SK-N-SH (cell line): ENCODE measurements around the gene PPP4R3A. TPM values are rescaled to one million over a fixed set of nuclear protein-coding genes. Genes with fewer than 3 reads are reported as not detected.

Source experiments
- CTCF ChIA-PET: fragments of 300-600, 350-600 bp; formaldehyde crosslinking; extraction: SDS; loops from one replicate; lab custom pipeline; 2021; lab: Yijun Ruan, JAX
- POLR2A ChIA-PET: fragments of 350-600 bp; sonication (Branson Sonifier 250); formaldehyde crosslinking; extraction: SDS; loops from one replicate; lab custom pipeline; 2020; ENCODE audit warnings: antibody characterized with exemption, inconsistent platforms; lab: Yijun Ruan, JAX
- DNase-seq: peaks from one replicate; pipeline ENCODE4 v3.0.0; 2012
- H2AFZ ChIP-seq: fragments of 200-600 bp; sonication (generic); 2 replicates; pipeline ENCODE4 v1.8.1; 2016; ENCODE audit warnings: antibody characterized with exemption, mild to moderate bottlenecking, low read depth
- H3F3A ChIP-seq: fragments of 200-600 bp; sonication (generic); replicated peaks from 2 replicates; pipeline ENCODE3; 2016; ENCODE audit warnings: antibody characterized with exemption, mild to moderate bottlenecking; ENCODE audit not compliant: insufficient read depth
- H3K27ac ChIP-seq, 2 experiments: fragments of 200-500 bp in 1 of 2; fragments of 200-600 bp in 1 of 2; sonication (Bioruptor generic) in 1 of 2; sonication (generic), shearing (Covaris generic) in 1 of 2; 2 replicates each; pipeline versions ENCODE4 v1.5.1 to v1.6.1; 2014 to 2016; ENCODE audit warnings: low read depth in 2 of 2, inconsistent platforms in 1 of 2, low read length in 1 of 2, mild to moderate bottlenecking in 1 of 2, mixed read lengths in 1 of 2
- H3K27me3 ChIP-seq: fragments of 200-600 bp; sonication (generic), shearing (Covaris generic); 2 replicates; pipeline ENCODE4 v1.6.1; 2016; ENCODE audit warnings: mixed run types; ENCODE audit not compliant: insufficient read depth
- H3K36me3 ChIP-seq, 2 experiments: fragments of 200-500 bp in 1 of 2; fragments of 200-600 bp in 1 of 2; sonication (Bioruptor generic) in 1 of 2; sonication (generic) in 1 of 2; replicated peaks in 1 of 2; 2 replicates each; pipeline versions ENCODE3 to v1.5.1; 2014 to 2016; ENCODE audit warnings: low read length in 1 of 2, mild to moderate bottlenecking in 1 of 2; ENCODE audit not compliant: insufficient read depth in 2 of 2, control insufficient read depth in 1 of 2
- H3K4me1 ChIP-seq, 2 experiments: fragments of 200-500 bp in 1 of 2; fragments of 200-600 bp in 1 of 2; sonication (Bioruptor generic) in 1 of 2; sonication (generic), shearing (Covaris generic) in 1 of 2; 2 replicates each; pipeline versions ENCODE4 v1.5.1 to v1.6.1; 2014 to 2016; ENCODE audit warnings: low read depth in 1 of 2, low read length in 1 of 2, mixed run types in 1 of 2; ENCODE audit not compliant: insufficient read depth in 2 of 2, control insufficient read depth in 1 of 2
- H3K4me2 ChIP-seq: fragments of 200-600 bp; sonication (generic), shearing (Covaris generic); 2 replicates; pipeline ENCODE4 v1.6.1; 2017; ENCODE audit warnings: mixed run types
- H3K4me3 ChIP-seq, 2 experiments: fragments of 200-500 bp in 1 of 2; fragments of 200-600 bp in 1 of 2; sonication (Bioruptor generic) in 1 of 2; sonication (generic), shearing (Covaris generic) in 1 of 2; 2 replicates each; pipeline versions ENCODE4 v1.5.1 to v1.8.1; 2014 to 2016; ENCODE audit warnings: low read depth in 2 of 2, inconsistent platforms in 1 of 2, low read length in 1 of 2, mild to moderate bottlenecking in 1 of 2, mixed read lengths in 1 of 2, moderate library complexity in 1 of 2
- H3K79me2 ChIP-seq: fragments of 200-600 bp; sonication (generic); 2 replicates; pipeline ENCODE4 v1.8.1; 2017; ENCODE audit warnings: mild to moderate bottlenecking; ENCODE audit not compliant: insufficient read depth
- H3K9ac ChIP-seq: fragments of 200-600 bp; sonication (generic); 2 replicates; pipeline ENCODE4 v1.6.1; 2017; ENCODE audit warnings: mixed run types
- H3K9me2 ChIP-seq: fragments of 200-600 bp; sonication (generic); 2 replicates; pipeline ENCODE4 v1.6.1; 2017; ENCODE audit warnings: mixed run types
- H3K9me3 ChIP-seq: fragments of 200-600 bp; sonication (generic); 2 replicates; pipeline ENCODE4 v1.6.1; 2017; ENCODE audit warnings: mixed run types, mild to moderate bottlenecking, moderate library complexity
- H4K20me1 ChIP-seq: fragments of 200-600 bp; sonication (generic); 2 replicates; pipeline ENCODE4 v1.6.1; 2017; ENCODE audit warnings: mild to moderate bottlenecking, mixed run types; ENCODE audit not compliant: insufficient read depth
- CTCF ChIP-seq: fragments of 200-600 bp; sonication (generic); IDR thresholded peaks from 2 replicates; pipeline ENCODE4 v1.6.1; 2017; ENCODE audit warnings: antibody characterized with exemption, mild to moderate bottlenecking, moderate library complexity
- ELF1 ChIP-seq: IDR thresholded peaks from 2 replicates; pipeline ENCODE4 v1.4.0; 2012
- FOXM1 ChIP-seq: IDR thresholded peaks from 2 replicates; pipeline ENCODE4 v1.4.0; 2012; ENCODE audit warnings: low read depth, mild to moderate bottlenecking
- GATA2 ChIP-seq: sonication (generic); formaldehyde crosslinking; IDR thresholded peaks from 2 replicates; pipeline ENCODE4 v1.5.0; 2020; ENCODE audit warnings: mild to moderate bottlenecking, missing genetic modification reagents
- MAX ChIP-seq: IDR thresholded peaks from 2 replicates; pipeline ENCODE4 v1.4.0; 2012; ENCODE audit warnings: low read depth
- MEF2A ChIP-seq: IDR thresholded peaks from 2 replicates; pipeline ENCODE4 v1.4.0; 2012; ENCODE audit warnings: low read depth, borderline replicate concordance
- POLR2AphosphoS5 ChIP-seq: IDR thresholded peaks from 2 replicates; pipeline ENCODE4 v1.6.1; 2012; ENCODE audit warnings: low read depth, low read length
- RAD21 ChIP-seq: IDR thresholded peaks from 2 replicates; pipeline ENCODE4 v1.6.1; 2012; ENCODE audit warnings: mild to moderate bottlenecking, low read length
- RFX5 ChIP-seq: IDR thresholded peaks from 2 replicates; pipeline ENCODE4 v1.6.1; 2012; ENCODE audit warnings: mild to moderate bottlenecking, improper control_type of control experiment, low read length
- TCF12 ChIP-seq: IDR thresholded peaks from 2 replicates; pipeline ENCODE4 v1.4.0; 2012
- YY1 ChIP-seq: IDR thresholded peaks from 2 replicates; pipeline ENCODE4 v1.4.0; 2012; ENCODE audit warnings: low read depth, mild to moderate bottlenecking
- ZBTB33 ChIP-seq: IDR thresholded peaks from 2 replicates; pipeline ENCODE4 v1.4.0; 2012; ENCODE audit warnings: low read depth, borderline replicate concordance
- WGBS: methylation state at CpG from one replicate; pipeline ENCODE4 v1.1.6; 2017; ENCODE audit warnings: low lambda C conversion rate; 5-methylcytosine and 5-hydroxymethylcytosine counted together
- polyA plus RNA-seq, 3 experiments: library from polyadenylated mRNA; depleted of rRNA; stranded (reverse); fragments of >200 nt; gene quantifications; 2 replicates each; pipeline ENCODE4 v1.2.3, GENCODE V29; 2012

The PPP4R3A gene
- polyA plus RNA-seq, 1 of the 3 experiments (the other 2 are of a cell fraction): 34.9 TPM

GRCh38 chr14:91511043-91511383, 903 bp upstream of the PPP4R3A start:
- Histone ChIP-seq H3K9me2 (no peaks in the 10 kb centered on the region), H3F3A (peaks cover 4% of the 10 kb centered on the region), H3K9me3 (no peaks in the 10 kb centered on the region), H3K4me1 (peaks cover 4 to 5% of the 10 kb centered on the region in 2 experiments; a peak in 2 of 4 replicates), H3K27me3 (peaks cover 5% of the 10 kb centered on the region; the same call in 1 of the 2 replicates), H3K36me3 (peaks cover 0 to 13% of the 10 kb centered on the region in 2 experiments), H4K20me1 (peaks cover 29% of the 10 kb centered on the region), H3K9ac (peak overlapping the region; percentile 99), H3K79me2 (peaks cover 40% of the 10 kb centered on the region), H3K4me2 (peak overlapping the region; percentile 94), H2AFZ (peak overlapping the region; percentile 94), H3K4me3 (peak overlapping the region; percentile 84 to 89), H3K27ac (peak overlapping the region; percentile 97 to 98)
- POLR2A ChIA-PET: no interaction called here
- 33% methylated on average over 9 of the region's 9 CpGs for WGBS
- CTCF ChIA-PET: no interaction called here
- TF ChIP-seq ZBTB33 (no peak), RAD21 (no peak), TCF12 (no peak)
- peak; percentile 40 for DNase-seq

GRCh38 chr14:91509878-91510170, 286 bp downstream of the PPP4R3A start:
- H3K4me2 ChIP-seq: peak overlapping the region; percentile 94
- H3K4me1 ChIP-seq: peaks cover 4 to 5% of the 10 kb centered on the region in 2 experiments; a peak in 2 of 4 replicates
- H3K9ac ChIP-seq: peak overlapping the region; percentile 99
- H3K36me3 ChIP-seq: peaks cover 4 to 15% of the 10 kb centered on the region in 2 experiments
- CTCF ChIA-PET: no interaction called here
- peak overlapping the region; percentile 84 to 89 for H3K4me3 ChIP-seq
- H3K79me2 ChIP-seq: peaks cover 52% of the 10 kb centered on the region
- H3F3A ChIP-seq: peaks cover 4% of the 10 kb centered on the region
- H3K27me3 ChIP-seq: peaks cover 5% of the 10 kb centered on the region; the same call in 1 of the 2 replicates
- 1% methylated on average over 21 of the region's 34 CpGs for WGBS
- H3K9me2 ChIP-seq: no peaks in the 10 kb centered on the region
- peak overlapping the region; percentile 97 to 98 for H3K27ac ChIP-seq
- peak overlapping the region; percentile 94 for H2AFZ ChIP-seq
- POLR2A ChIA-PET: interaction anchor here (1.1 to 1.5 kb wide), 3 partner anchors 9 to 91 kb away, joined by 3 to 4 read pairs (median 3); no protein-coding TSS in a partner anchor
- TF ChIP-seq ZBTB33: no peak
- TF ChIP-seq YY1: no peak
- TF ChIP-seq MAX: no peak
- TF ChIP-seq GATA2: no peak
- no peak for TF ChIP-seq ELF1
- no peak for TF ChIP-seq RFX5
- TF ChIP-seq CTCF: no peak
- no peak for TF ChIP-seq POLR2AphosphoS5
- no peak for TF ChIP-seq FOXM1
- TF ChIP-seq MEF2A: no peak
- TF ChIP-seq, all 33 proteins: peak for 0
- Histone ChIP-seq H4K20me1 (peaks cover 41% of the 10 kb centered on the region), H3K9me3 (no peaks in the 10 kb centered on the region)
- DNase-seq: no peak
